MM.1S (cell line): ENCODE measurements around the gene RBM27.
"Not testable (repeated sequence)": the region's sequence is repeated elsewhere in the genome, so short reads cannot be mapped to it uniquely, and the experiment has no call there.

ENCODE experiments used
- DNase-seq: peaks from one replicate; pipeline ENCODE4 v3.0.0-alpha.2; 2015
- H2AFZ ChIP-seq: fragments of 300-600 bp; sonication (generic); 2 replicates; pipeline ENCODE4 v1.6.0; 2016; ENCODE audit warnings: antibody characterized with exemption, low read length
- H3F3A ChIP-seq: fragments of 300-600 bp; sonication (generic); 2 replicates; pipeline ENCODE4 v1.6.1; 2016; ENCODE audit warnings: mild to moderate bottlenecking, antibody characterized with exemption, low read length, moderate library complexity, mixed read lengths; ENCODE audit not compliant: insufficient read depth
- H3K27ac ChIP-seq: fragments of 300-600 bp; sonication (generic); 2 replicates; pipeline ENCODE4 v1.5.1; 2016; ENCODE audit warnings: mild to moderate bottlenecking, low read length
- H3K27me3 ChIP-seq: fragments of 300-600 bp; sonication (generic); replicated peaks from 2 replicates; pipeline ENCODE4 v1.6.0; 2016; ENCODE audit warnings: low read length; ENCODE audit not compliant: insufficient read depth
- H3K36me3 ChIP-seq: fragments of 300-600 bp; sonication (generic); replicated peaks from 2 replicates; pipeline ENCODE4 v1.6.1; 2016; ENCODE audit warnings: mild to moderate bottlenecking, low read length, mixed read lengths; ENCODE audit not compliant: insufficient read depth
- H3K4me1 ChIP-seq: fragments of 300-600 bp; sonication (generic); 2 replicates; pipeline ENCODE4 v1.6.1; 2016; ENCODE audit warnings: low read length, mixed read lengths
- H3K4me2 ChIP-seq: fragments of 300-600 bp; sonication (generic); 2 replicates; pipeline ENCODE4 v1.6.0; 2016; ENCODE audit warnings: low read depth, low read length
- H3K4me3 ChIP-seq: fragments of 300-600 bp; sonication (generic); 2 replicates; pipeline ENCODE4 v1.5.1; 2016; ENCODE audit warnings: low read length, mixed read lengths
- H3K79me2 ChIP-seq: fragments of 300-600 bp; sonication (generic); 2 replicates; pipeline ENCODE4 v1.6.1; 2016; ENCODE audit warnings: mixed run types, low read length, mixed read lengths
- H3K9ac ChIP-seq: fragments of 300-600 bp; sonication (generic); 2 replicates; pipeline ENCODE4 v1.6.1; 2016; ENCODE audit warnings: low read length, mixed read lengths
- H3K9me2 ChIP-seq: fragments of 300-600 bp; sonication (generic); replicated peaks from 2 replicates; pipeline ENCODE4 v1.6.1; 2016; ENCODE audit warnings: mild to moderate bottlenecking, low read length, mixed read lengths; ENCODE audit not compliant: insufficient read depth
- H3K9me3 ChIP-seq: fragments of 300-600 bp; sonication (generic); replicated peaks from 2 replicates; pipeline ENCODE4 v1.6.1; 2016; ENCODE audit warnings: mild to moderate bottlenecking, low read length, mixed read lengths; ENCODE audit not compliant: insufficient read depth
- H4K20me1 ChIP-seq: fragments of 300-600 bp; sonication (generic); 2 replicates; pipeline ENCODE4 v1.6.1; 2016; ENCODE audit warnings: mild to moderate bottlenecking, low read length, moderate library complexity, mixed read lengths; ENCODE audit not compliant: insufficient read depth
- EZH2 ChIP-seq: fragments of 300-600 bp; sonication (generic); optimal IDR thresholded peaks from 2 replicates; pipeline ENCODE3; 2017; ENCODE audit warnings: low read depth, mild to moderate bottlenecking, antibody characterized with exemption, low read length, mixed read lengths
- EZH2phosphoT487 ChIP-seq: fragments of 300-600 bp; sonication (generic); IDR thresholded peaks from 2 replicates; pipeline ENCODE4 v1.6.1; 2018; ENCODE audit warnings: antibody characterized with exemption, low read length
- TF ChIP-seq, protein P1 (sequence below): fragments of 300-600 bp; sonication (generic); IDR thresholded peaks from 2 replicates; pipeline ENCODE4 v1.5.1; 2016; ENCODE audit warnings: antibody characterized with exemption, low read length, mixed read lengths

RBM27 gene

DNA sequence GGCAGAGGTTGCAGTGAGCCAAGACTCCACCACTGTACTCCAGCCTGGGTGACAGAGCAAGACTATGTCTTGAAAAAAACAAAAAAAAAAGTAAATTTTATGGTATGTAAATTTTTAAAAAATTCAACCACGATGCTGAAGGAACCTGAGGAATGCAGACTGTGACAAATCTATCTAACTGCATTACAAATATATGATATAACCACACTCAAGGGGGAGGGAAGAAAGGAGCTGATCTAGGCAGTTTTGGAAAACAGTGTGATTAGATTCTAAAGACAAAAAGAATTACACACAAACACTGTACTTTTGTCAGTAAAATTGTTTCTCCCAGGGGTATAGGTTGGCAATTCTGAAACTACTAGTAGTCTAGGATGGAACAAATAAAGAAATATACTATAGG lies 37.9 kb upstream of the RBM27 start:
- Histone ChIP-seq H3K4me2 (no peak overlapping the region), H3K27ac (no peak overlapping the region), H3K4me3 (no peak overlapping the region), H4K20me1 (no peaks in the 10 kb centered on the region), H3K36me3 (peaks cover 14% of the 10 kb centered on the region), H3K27me3 (no peaks in the 10 kb centered on the region), H3F3A (no peaks in the 10 kb centered on the region), H3K9me3 (no peaks in the 10 kb centered on the region), H3K9me2 (no peaks in the 10 kb centered on the region), H3K4me1 (no peaks in the 10 kb centered on the region), H3K9ac (no peak overlapping the region), H3K79me2 (peaks cover 4% of the 10 kb centered on the region; the same call in 1 of the 2 replicates), H2AFZ (no peak overlapping the region)
- no peak for DNase-seq
- no peak for TF ChIP-seq EZH2phosphoT487
- no peak for TF ChIP-seq EZH2
- TF ChIP-seq, protein P1, sequence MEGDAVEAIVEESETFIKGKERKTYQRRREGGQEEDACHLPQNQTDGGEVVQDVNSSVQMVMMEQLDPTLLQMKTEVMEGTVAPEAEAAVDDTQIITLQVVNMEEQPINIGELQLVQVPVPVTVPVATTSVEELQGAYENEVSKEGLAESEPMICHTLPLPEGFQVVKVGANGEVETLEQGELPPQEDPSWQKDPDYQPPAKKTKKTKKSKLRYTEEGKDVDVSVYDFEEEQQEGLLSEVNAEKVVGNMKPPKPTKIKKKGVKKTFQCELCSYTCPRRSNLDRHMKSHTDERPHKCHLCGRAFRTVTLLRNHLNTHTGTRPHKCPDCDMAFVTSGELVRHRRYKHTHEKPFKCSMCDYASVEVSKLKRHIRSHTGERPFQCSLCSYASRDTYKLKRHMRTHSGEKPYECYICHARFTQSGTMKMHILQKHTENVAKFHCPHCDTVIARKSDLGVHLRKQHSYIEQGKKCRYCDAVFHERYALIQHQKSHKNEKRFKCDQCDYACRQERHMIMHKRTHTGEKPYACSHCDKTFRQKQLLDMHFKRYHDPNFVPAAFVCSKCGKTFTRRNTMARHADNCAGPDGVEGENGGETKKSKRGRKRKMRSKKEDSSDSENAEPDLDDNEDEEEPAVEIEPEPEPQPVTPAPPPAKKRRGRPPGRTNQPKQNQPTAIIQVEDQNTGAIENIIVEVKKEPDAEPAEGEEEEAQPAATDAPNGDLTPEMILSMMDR = no peak

DNA sequence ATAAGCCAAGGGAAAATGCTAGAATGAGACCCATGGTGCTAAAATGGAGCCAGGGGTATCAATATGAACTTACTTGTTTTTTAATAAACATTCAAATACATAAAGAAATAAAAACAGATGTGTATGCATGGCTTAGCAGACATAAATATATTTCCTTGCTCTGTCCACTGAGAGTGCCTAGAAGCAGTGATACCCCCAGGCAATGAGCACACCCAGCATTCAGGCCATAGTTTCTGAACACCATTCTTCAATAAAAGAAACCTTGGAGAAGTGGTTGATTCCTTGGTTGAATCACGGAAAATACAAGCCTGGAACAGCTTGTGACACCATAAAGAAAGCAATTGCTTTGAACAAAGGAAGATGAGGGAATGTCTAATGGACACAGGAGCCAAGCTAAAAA lies 37.5 kb upstream of the RBM27 start:
- no peaks in the 10 kb centered on the region for H3K27me3 ChIP-seq
- TF ChIP-seq, protein P1 = no peak
- no peak for TF ChIP-seq EZH2
- no peak for TF ChIP-seq EZH2phosphoT487
- peaks cover 4% of the 10 kb centered on the region; the same call in 1 of the 2 replicates for H3K79me2 ChIP-seq
- no peak overlapping the region for H3K4me2 ChIP-seq
- H3K4me3 ChIP-seq = no peak overlapping the region
- H3F3A ChIP-seq = no peaks in the 10 kb centered on the region
- no peaks in the 10 kb centered on the region for H3K9me3 ChIP-seq
- H2AFZ ChIP-seq = no peak overlapping the region
- no peaks in the 10 kb centered on the region for H3K9me2 ChIP-seq
- H3K9ac ChIP-seq = no peak overlapping the region
- H3K36me3 ChIP-seq = peaks cover 14% of the 10 kb centered on the region
- DNase-seq = no peak
- no peaks in the 10 kb centered on the region for H4K20me1 ChIP-seq
- H3K27ac ChIP-seq = no peak overlapping the region
- no peaks in the 10 kb centered on the region for H3K4me1 ChIP-seq

DNA sequence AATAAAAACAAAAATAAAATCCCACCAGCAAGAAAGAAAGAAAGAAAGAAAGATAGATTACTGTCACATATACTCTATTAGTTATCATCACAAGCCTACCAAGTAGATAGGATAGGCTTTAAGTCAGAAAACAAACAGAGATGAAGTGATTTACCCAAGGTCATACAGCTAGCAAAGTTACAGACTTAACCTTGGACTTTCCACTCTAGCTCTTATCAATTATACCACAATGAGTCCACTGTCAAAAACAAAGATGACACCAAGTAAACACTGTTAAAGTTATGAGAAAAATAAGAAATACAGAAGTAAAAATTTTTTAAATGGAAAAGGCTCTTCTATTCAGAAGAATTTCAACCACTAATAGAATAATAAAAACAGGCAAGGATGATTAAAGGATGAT lies 34.3 kb upstream of the RBM27 start:
- no peak overlapping the region for H3K4me2 ChIP-seq
- no peaks in the 10 kb centered on the region for H3K27me3 ChIP-seq
- H3K79me2 ChIP-seq = peaks cover 4% of the 10 kb centered on the region; the same call in 1 of the 2 replicates
- H3K9me2 ChIP-seq = no peaks in the 10 kb centered on the region
- H3K9me3 ChIP-seq = no peaks in the 10 kb centered on the region
- no peak for DNase-seq
- H2AFZ ChIP-seq = no peak overlapping the region
- H3K4me1 ChIP-seq = peaks cover 8% of the 10 kb centered on the region
- H3K4me3 ChIP-seq = no peak overlapping the region
- H3K36me3 ChIP-seq = peaks cover 16% of the 10 kb centered on the region
- peaks cover 8% of the 10 kb centered on the region for H3F3A ChIP-seq
- no peaks in the 10 kb centered on the region for H4K20me1 ChIP-seq
- no peak overlapping the region for H3K9ac ChIP-seq
- H3K27ac ChIP-seq = no peak overlapping the region
- TF ChIP-seq EZH2 = no peak
- TF ChIP-seq, protein P1 = no peak
- TF ChIP-seq EZH2phosphoT487 = no peak

DNA sequence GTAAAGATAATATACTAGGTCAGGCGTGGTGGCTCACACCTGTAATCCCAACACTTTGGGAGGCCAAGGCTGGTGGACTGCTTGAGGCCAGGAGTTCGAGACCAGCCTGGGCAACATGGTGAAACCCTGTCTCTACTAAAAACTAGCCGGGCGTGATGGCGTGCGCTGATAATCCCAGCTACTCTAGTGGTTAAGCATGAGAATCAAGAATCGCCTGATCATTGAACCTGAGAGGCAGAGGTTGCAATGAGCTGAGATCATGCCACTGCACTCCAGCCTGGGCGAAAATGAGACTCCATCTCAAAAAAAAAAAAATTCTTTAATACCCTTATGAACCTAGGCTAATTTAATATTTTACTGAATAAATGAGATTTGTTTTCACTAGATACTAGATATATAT lies 30.4 kb upstream of the RBM27 start:
- Histone ChIP-seq H3K79me2 (peaks cover 16% of the 10 kb centered on the region), H3K36me3 (peaks cover 18% of the 10 kb centered on the region), H3K4me1 (peaks cover 14% of the 10 kb centered on the region), H3K4me2 (peak overlapping the region; percentile 17; the same call in 1 of the 2 replicates), H3F3A (peaks cover 12% of the 10 kb centered on the region)
- H2AFZ ChIP-seq, H3K9me3 ChIP-seq, H4K20me1 ChIP-seq, H3K4me3 ChIP-seq, H3K9me2 ChIP-seq, H3K27ac ChIP-seq, H3K27me3 ChIP-seq, H3K9ac ChIP-seq, DNase-seq: not testable (repeated sequence)
